Esophagus muscularis mucosa (tissue), 4 donors: Measurements from ENCODE around the gene KCNRG.

Experiments used
- EP300 ChIP-seq: sonication (generic); formaldehyde crosslinking; IDR thresholded peaks from one replicate; pipeline ENCODE4 v1.6.1; 2017; ENCODE audit warnings: antibody characterized with exemption
- POLR2A ChIP-seq: fragments of 450-650 bp; IDR thresholded peaks from one replicate; pipeline ENCODE4 v1.6.1; 2017; ENCODE audit warnings: antibody characterized with exemption, moderate library complexity, mild to moderate bottlenecking, low read depth
- TF ChIP-seq, protein P1 (sequence below), 3 experiments: fragments of 200-600 bp in 2 of 3; fragments of 450-650 bp in 1 of 3; sonication (generic) in 2 of 3; IDR thresholded peaks; one replicate each; pipeline ENCODE4 v1.5.1; 2017 to 2019; ENCODE audit warnings: antibody characterized with exemption in 3 of 3, mild to moderate bottlenecking in 2 of 3, moderate library complexity in 1 of 3

DNA sequence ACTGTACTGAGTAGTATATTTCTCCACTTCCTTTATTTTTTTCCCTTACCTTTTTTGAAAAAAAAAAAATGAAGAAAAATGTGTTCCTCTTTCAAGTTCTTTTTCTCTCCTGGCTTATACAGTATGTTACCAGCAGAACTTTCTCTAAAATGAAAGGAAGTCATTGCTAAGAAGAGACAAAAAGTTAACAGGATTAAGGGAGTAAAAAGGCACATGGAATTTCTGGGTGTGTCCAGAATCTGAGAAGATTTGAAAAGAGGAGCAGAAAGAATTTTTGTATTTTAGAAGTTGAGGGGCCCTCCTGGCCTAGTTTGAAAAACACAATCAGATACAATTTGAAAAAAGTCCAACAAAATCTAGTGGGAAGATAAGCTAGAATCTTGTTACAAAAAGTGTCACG lies 39.4 kb upstream of the KCNRG start:
- TF ChIP-seq, protein P1, sequence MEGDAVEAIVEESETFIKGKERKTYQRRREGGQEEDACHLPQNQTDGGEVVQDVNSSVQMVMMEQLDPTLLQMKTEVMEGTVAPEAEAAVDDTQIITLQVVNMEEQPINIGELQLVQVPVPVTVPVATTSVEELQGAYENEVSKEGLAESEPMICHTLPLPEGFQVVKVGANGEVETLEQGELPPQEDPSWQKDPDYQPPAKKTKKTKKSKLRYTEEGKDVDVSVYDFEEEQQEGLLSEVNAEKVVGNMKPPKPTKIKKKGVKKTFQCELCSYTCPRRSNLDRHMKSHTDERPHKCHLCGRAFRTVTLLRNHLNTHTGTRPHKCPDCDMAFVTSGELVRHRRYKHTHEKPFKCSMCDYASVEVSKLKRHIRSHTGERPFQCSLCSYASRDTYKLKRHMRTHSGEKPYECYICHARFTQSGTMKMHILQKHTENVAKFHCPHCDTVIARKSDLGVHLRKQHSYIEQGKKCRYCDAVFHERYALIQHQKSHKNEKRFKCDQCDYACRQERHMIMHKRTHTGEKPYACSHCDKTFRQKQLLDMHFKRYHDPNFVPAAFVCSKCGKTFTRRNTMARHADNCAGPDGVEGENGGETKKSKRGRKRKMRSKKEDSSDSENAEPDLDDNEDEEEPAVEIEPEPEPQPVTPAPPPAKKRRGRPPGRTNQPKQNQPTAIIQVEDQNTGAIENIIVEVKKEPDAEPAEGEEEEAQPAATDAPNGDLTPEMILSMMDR (IDR thresholded peaks at IDR 0.05): no peak
- TF ChIP-seq POLR2A: no peak
- no peak for TF ChIP-seq EP300
